Esophagus (tissue), 2 donors: ENCODE measurements around the gene FRMPD2. TPM values are rescaled to one million over a fixed set of nuclear protein-coding genes. Genes with fewer than 3 reads are reported as not detected.

Experiments used
- H3K27ac ChIP-seq, 2 donors: one replicate each; pipeline ENCODE4 v1.5.1; 2013; ENCODE audit warnings: low read depth in 2 of 2, mild to moderate bottlenecking in 2 of 2, inconsistent platforms in 1 of 2, low read length in 1 of 2, moderate library complexity in 1 of 2
- H3K27me3 ChIP-seq, 2 donors: one replicate each; pipeline ENCODE4 v1.6.1; 2013; ENCODE audit warnings: low read length in 2 of 2, control low read depth in 1 of 2, mild to moderate bottlenecking in 1 of 2; ENCODE audit not compliant: insufficient read depth in 2 of 2, control insufficient read depth in 1 of 2
- H3K36me3 ChIP-seq, 2 donors: one replicate each; pipeline ENCODE4 v1.6.1; 2013; ENCODE audit warnings: low read length in 1 of 2; ENCODE audit not compliant: control insufficient read depth in 2 of 2, insufficient read depth in 2 of 2
- H3K4me1 ChIP-seq, 2 donors: one replicate each; pipeline ENCODE4 v1.6.1; 2013; ENCODE audit warnings: low read length in 1 of 2; ENCODE audit not compliant: control insufficient read depth in 2 of 2, insufficient read depth in 2 of 2
- H3K4me3 ChIP-seq, 2 donors: one replicate each; pipeline ENCODE4 v1.5.1; 2013; ENCODE audit warnings: low read length in 2 of 2, mild to moderate bottlenecking in 2 of 2, low read depth in 1 of 2, moderate library complexity in 1 of 2
- H3K9me3 ChIP-seq, 2 donors: one replicate each; pipeline ENCODE4 v1.6.1; 2013; ENCODE audit warnings: mild to moderate bottlenecking in 2 of 2, low read depth in 1 of 2, low read length in 1 of 2, moderate library complexity in 1 of 2; ENCODE audit not compliant: control insufficient read depth in 2 of 2, insufficient read depth in 1 of 2
- WGBS, 2 donors: extraction: QIAGEN DNeasy Blood & Tissue Kit; methylation state at CpG; one replicate each; pipeline ENCODE4 v1.1.7; 2013; 5-methylcytosine and 5-hydroxymethylcytosine counted together
- polyA plus RNA-seq, 2 donors: library from polyadenylated mRNA; stranded (reverse); fragments of 200-250 nt; gene quantifications; one replicate each; pipeline ENCODE4 v1.2.3, GENCODE V29; 2013
- donor health status: healthy with polysubstance abuse.
- donor health status: Bipolar disorder and iron deficiency.

FRMPD2 gene
- polyA plus RNA-seq, 2 donors, result 0.02 to 0.06 TPM

GRCh38 chr10:48255722-48256121 lies 18.8 kb downstream of the FRMPD2 start:
- H3K36me3 ChIP-seq, result no peaks in the 10 kb centered on the region
- no peaks in the 10 kb centered on the region for H3K27me3 ChIP-seq
- H3K4me1 ChIP-seq, result peaks cover 2 to 16% of the 10 kb centered on the region in 2 donors
- WGBS, 2 donors, result 82 to 86% methylated on average over 6 of the region's 6 CpGs
- no peak overlapping the region for H3K4me3 ChIP-seq
- H3K27ac ChIP-seq, result no peak overlapping the region
- H3K9me3 ChIP-seq, result no peaks in the 10 kb centered on the region

- Histone ChIP-seq H3K4me1 (peaks cover 2 to 16% of the 10 kb centered on the region in 2 donors), H3K27ac (no peak overlapping the region), H3K27me3 (no peaks in the 10 kb centered on the region), H3K36me3 (no peaks in the 10 kb centered on the region), H3K9me3 (no peaks in the 10 kb centered on the region), H3K4me3 (no peak overlapping the region)
- 81 to 87% methylated on average over 5 of the region's 5 CpGs for WGBS, 2 donors
These were observed 19.6 kb downstream of the FRMPD2 start for GRCh38 chr10:48254750-48255512.

- Histone ChIP-seq H3K4me1 (peaks cover 2 to 16% of the 10 kb centered on the region in 2 donors), H3K27ac (peak overlapping the region; percentile 40 to 45), H3K4me3 (no peak overlapping the region), H3K9me3 (no peaks in the 10 kb centered on the region), H3K36me3 (no peaks in the 10 kb centered on the region), H3K27me3 (no peaks in the 10 kb centered on the region)
- 56 to 65% methylated on average over 9 of the region's 9 CpGs for WGBS, 2 donors
These were observed 20.4 kb downstream of the FRMPD2 start for GRCh38 chr10:48253970-48254657.

- Histone ChIP-seq H3K4me3 (no peak overlapping the region), H3K36me3 (no peaks in the 10 kb centered on the region), H3K9me3 (no peaks in the 10 kb centered on the region), H3K27me3 (no peaks in the 10 kb centered on the region), H3K4me1 (peaks cover 2 to 16% of the 10 kb centered on the region in 2 donors), H3K27ac (no peak overlapping the region)
- 73 to 76% methylated on average over 5 of the region's 5 CpGs for WGBS, 2 donors
These were observed 22.2 kb downstream of the FRMPD2 start for GRCh38 chr10:48252354-48252650.

- Histone ChIP-seq H3K4me3 (no peak overlapping the region), H3K4me1 (peaks cover 2 to 16% of the 10 kb centered on the region in 2 donors), H3K36me3 (no peaks in the 10 kb centered on the region), H3K27ac (no peak overlapping the region), H3K9me3 (no peaks in the 10 kb centered on the region), H3K27me3 (no peaks in the 10 kb centered on the region)
- WGBS, 2 donors, result 40 to 46% methylated on average over 13 of the region's 13 CpGs
These were observed 22.8 kb downstream of the FRMPD2 start for GRCh38 chr10:48251525-48252353.

GRCh38 chr10:48251152-48251524 lies 23.4 kb downstream of the FRMPD2 start:
- Histone ChIP-seq H3K9me3 (no peaks in the 10 kb centered on the region), H3K4me3 (no peak overlapping the region), H3K27ac (no peak overlapping the region), H3K4me1 (peaks cover 2 to 16% of the 10 kb centered on the region in 2 donors), H3K27me3 (no peaks in the 10 kb centered on the region), H3K36me3 (no peaks in the 10 kb centered on the region)

- no peaks in the 10 kb centered on the region for H3K36me3 ChIP-seq
- peaks cover 0 to 2% of the 10 kb centered on the region in 2 donors for H3K9me3 ChIP-seq
- 94 to 96% methylated on average over 7 to 8 of the region's 8 CpGs for WGBS, 2 donors
- no peak overlapping the region for H3K27ac ChIP-seq
- no peak overlapping the region for H3K4me3 ChIP-seq
- peaks cover 2 to 16% of the 10 kb centered on the region in 2 donors for H3K4me1 ChIP-seq
- no peaks in the 10 kb centered on the region for H3K27me3 ChIP-seq
These were observed 24.6 kb downstream of the FRMPD2 start for GRCh38 chr10:48249763-48250351.

DNA sequence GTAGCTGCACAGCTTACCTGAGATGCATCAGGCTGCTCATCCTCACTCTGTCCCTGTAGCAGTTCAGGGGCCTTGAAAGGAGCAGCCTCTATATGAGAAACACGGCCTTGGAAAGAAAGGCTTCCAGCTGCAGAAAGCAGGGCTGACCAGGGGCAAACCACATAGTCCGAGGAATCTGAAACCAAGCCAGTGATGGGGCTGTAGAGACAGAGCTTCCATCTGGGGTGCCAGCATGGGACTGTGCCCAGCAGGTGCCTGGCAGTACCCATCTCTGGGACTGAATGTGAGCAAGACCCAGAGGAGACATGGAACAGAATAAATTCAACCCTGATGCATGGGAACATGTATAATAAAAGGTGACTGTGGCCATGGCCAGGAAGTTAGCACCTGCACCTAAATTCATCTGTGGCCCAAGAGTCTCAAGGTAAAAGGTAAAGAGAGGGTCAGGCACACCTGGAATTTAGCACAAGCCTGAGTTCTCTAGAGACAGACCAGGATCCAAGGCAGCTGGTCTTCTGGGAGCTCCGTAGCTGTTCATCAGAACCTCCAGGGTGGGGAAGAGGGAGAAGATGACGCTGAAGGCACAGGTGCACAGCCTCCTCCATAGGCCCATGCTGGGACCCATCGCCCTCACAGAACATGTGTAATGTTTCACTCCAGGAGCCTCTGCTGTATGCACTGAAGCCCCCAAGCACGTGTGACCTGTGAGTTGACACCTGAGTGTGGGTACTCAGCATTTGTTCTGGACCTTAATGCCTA lies 25.3 kb downstream of the FRMPD2 start:
- no peak overlapping the region for H3K27ac ChIP-seq
- peaks cover 0 to 2% of the 10 kb centered on the region in 2 donors for H3K9me3 ChIP-seq
- H3K4me1 ChIP-seq, result peaks cover 2 to 14% of the 10 kb centered on the region in 2 donors
- 81 to 82% methylated on average over 6 of the region's 6 CpGs for WGBS, 2 donors
- H3K27me3 ChIP-seq, result no peaks in the 10 kb centered on the region
- H3K36me3 ChIP-seq, result no peaks in the 10 kb centered on the region
- H3K4me3 ChIP-seq, result no peak overlapping the region

DNA sequence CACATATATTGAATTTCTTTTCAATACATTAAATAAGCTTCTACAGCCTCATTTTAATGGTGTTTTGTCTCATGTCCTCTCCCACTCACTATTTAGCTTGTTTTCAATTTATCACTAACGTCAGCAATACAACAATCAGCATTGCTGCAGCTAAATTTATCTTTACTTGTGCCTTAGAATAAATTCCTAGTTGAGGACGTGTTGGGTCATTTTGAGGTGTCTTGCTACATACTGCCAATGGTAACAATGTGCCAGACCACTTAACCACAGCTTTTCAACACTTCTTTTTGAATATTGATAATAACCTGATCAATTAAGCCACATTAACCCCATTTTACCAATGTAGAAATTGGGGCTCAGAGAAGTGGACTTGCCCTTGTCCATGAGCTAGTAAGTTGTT lies 26.0 kb downstream of the FRMPD2 start:
- H3K4me1 ChIP-seq, result peaks cover 2 to 12% of the 10 kb centered on the region in 2 donors
- WGBS, 2 donors, result 58 to 61% methylated on average over 2 of the region's 2 CpGs

More for the DNA sequence above, 26.0 kb downstream of the FRMPD2 start:
- Histone ChIP-seq H3K9me3 (peaks cover 0 to 2% of the 10 kb centered on the region in 2 donors), H3K27me3 (no peaks in the 10 kb centered on the region), H3K4me3 (no peak overlapping the region), H3K27ac (no peak overlapping the region), H3K36me3 (no peaks in the 10 kb centered on the region)
